ENCODE measurements around the gene OLFM1.
"Not testable (repeated sequence)": the region's sequence is repeated elsewhere in the genome, so short reads cannot be mapped to it uniquely, and the experiment has no call there.

The OLFM1 gene

DNA sequence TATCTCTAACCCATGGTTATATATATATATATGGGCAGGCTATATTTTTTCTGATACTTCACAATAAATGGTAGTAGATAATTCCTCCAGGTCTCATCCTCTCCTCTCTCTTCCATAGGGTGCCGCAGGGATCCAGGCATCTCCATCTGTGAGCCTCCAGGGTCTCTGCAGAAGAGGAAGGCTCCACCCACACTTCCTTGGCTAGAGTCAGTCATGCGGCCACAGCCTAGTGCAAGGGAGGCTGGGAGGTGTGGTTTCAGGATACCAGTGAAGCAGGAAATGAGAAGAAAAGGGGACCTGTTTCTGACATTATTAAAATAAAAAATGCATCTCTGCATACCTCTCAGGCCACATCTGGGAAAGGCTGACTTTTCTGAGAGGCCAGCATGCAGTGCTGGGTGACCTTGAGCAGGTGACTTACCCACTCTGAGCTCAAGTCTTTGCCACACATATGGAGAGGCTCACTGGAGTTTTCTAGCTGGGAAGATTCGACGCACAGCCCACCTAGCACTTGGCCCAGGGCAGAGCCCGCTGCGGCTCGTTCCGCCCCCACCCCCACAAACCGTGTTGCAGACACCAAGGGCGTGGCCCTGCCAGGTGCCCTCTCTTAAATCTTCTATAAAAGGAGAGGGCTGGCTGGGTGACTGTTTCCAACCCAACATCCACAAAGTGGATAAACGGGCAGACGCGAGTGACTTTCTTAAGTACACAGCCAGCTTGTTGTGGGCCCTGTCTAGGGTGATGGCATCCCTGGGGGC lies 47.9 kb downstream of the OLFM1 start:
- no peak for DNase-seq (ENCODE audit: low read depth)

DNA sequence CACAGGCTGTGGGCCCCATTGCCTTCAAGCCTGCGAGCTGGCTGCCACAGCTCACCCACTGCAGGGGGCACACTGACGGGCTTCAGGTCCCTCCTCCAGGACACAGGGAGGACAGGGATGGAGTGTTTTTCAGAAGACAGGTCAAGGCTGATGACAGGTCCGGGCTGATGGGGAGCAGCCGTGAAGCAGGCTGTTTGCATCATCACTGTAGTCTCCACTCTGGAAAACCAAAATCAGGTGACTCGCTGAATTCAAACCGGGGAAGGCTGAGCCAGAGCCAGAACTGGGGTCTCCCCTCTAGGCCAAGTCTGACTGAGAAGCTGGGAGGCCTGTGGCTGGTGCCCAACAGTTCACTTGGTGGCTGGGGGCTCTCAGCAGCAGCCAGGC lies 48.5 kb downstream of the OLFM1 start:
- DNase-seq (ENCODE audit: low read depth): no peak

DNA sequence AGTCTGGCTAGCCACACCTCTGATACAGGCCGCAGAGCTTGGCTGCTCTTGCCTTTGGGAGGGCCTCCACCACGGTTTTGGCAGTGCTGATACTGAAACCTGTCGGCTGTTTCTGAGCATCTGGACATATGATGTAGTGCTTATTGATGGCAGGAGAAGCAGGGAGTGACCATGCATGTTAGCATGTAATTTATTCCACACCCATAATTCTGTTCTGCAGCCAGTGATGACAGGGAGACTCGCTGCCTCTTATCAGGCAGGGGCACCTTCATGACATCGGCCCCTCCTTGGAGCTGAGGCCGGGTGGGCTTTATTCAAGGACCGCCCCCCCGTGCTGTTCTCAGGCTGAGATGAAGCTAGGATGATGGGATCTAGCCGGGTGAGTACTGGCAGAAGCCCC lies 49.0 kb downstream of the OLFM1 start:
- no peak for DNase-seq (ENCODE audit: low read depth)

DNA sequence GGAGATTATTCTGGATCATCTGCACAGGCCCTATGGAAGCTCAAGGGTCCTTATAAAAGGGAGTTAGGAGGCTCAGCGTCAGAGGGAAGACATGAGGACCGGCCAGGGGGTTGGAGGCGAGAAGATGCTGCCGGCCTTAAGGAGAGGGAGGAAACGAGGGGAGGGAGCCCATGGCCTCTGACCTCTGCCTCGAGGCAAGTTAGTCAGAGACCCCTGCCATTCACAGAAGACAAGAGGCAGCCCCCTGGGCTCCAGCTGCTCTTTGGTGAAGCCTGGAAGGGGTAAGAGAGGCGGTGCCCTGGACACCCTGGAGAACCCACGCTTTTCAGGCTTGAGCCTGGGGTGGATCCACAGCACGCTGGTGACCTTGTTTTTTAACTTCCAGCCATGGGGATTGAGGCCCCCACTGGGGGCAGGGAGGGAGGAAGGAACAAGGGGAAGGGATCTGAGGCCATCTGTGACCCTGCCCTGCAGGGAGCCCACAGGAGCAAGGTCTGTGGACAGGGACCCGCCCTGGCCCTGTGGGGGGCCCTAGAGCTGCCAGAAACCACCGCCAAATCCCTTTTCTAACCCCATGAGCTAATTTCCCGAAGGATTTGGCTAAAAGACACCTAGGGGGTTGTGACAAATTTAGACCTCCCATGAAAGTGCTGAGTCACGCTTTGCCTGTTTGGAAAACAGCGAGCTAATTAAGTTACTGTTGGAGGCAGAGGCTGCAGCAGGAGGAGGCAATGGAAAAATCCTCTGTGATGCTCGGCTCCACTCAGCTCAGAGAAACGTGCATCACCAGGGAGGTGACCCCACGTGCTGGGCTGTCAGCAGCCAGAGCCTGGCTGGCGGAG lies 49.7 kb downstream of the OLFM1 start:
- no peak for DNase-seq (ENCODE audit: low read depth)

DNA sequence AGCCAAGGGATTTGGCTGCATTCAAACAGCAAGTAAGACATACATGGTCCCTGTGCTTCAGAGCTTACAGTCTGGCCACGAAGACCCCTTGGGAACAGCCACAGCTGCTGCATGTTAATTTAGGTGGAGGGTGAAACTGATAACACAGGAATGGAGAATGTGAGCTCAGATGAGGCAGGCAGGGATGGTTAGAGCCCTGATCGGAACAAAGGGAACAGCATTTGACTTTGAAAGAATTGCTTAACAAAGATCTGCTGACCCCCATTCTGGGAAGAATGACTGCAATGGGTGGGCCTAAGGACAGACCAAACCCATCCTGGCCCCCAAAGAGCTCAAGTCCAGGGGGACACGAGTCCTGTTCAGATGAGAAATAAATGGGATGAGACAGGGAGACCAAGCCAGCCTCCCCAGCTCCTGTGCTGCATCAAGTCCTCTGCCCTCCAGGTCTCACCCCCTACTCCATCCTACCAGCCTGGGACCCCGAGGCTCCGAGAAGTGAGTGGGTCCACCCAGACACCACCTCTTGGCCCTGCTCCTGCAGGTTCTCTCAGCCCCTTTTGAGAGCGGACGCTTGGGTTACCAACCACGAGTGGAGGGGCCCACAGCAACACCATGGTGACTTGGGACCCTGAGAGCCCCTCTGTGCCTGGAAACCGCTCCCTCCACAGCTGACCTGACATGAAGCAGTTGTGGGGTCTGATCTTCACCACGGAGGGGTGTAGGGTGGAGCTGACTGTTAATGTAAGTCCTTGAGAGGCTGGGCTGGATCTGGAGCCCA lies 50.8 kb downstream of the OLFM1 start:
- DNase-seq (ENCODE audit: low read depth): no peak

DNA sequence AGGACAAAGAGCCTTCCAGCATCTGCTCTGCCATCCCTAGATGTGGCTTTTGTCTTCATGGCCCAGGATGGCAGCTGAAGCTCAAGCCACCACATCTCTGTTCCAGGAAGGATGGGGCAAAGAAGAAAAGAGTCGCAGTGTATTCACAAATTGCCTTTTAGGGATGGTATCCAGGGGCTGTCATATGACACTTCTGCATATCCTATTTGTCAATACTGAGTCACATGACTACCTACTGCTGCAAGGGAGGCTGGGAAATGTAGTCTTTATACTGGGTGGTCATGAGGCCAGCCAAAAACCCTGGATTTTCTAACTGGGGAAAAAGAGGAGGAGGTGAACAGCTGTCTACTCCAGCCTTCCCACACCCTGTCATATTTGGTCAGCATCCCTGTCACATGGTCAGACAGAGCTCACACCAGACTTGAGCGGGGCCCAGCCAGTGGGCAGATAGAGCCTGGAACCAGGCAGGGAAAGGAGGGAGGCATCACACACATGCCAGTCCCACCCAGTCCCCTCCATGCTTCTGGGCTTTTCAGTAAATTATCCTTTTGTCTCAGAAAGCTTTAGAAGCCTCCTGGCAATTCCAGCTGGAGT lies 52.0 kb downstream of the OLFM1 start:
- DNase-seq (ENCODE audit: low read depth): no peak

DNA sequence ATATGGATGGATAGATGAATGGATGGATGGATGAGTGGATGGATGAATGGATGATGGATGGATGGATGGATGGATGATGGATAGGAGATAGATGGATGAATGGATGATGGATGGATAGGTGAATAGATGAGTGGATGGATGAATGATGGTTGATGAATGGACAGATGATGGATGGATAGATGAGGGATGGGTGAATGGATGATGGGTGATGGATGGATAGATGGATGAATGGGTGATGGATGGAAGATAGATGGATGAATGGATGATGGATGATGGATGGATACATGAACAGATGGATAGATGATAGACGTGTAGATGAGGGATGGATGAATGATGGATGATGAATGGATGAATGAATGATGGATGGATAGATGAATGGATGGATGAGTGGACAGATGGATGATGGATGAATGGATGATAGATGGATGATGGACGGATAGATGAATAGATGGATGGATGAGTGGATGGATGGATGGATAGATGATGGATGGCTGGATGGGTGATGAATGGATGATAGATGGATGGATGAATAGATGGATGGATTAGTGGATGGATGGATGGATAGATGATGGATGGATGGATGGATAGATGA lies 53.8 kb downstream of the OLFM1 start:
- no peak for DNase-seq (ENCODE audit: low read depth)

DNA sequence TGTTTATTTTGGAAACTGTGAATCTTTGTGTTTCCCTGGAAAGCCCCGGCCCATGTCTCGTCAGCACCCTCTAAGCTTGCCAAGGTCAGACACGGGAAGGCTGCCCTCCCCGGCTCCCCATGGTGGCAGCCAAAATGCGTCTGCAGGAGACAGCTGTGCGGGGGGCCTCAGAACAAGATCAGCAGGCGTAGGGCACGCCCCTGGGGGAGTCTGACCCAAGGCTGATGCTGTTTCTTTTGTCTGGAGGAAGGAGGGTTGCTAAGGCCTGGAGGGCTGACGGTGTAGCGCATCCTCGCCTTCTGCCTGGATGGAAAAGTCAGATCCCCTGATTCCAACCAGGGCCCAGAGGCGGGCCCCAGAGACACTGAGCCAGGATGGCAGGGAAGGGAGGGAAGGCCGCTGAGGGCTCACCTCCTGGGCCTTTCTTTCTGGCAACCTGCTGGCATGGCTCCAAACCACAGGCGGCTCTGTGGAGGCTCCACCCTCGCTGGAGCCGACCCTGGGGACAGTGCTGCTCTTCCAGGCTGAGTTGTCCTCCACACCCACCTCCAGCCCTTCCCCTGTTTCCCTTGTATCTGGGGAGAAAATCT lies 57.2 kb downstream of the OLFM1 start:
- DNase-seq (ENCODE audit: low read depth): no peak

DNA sequence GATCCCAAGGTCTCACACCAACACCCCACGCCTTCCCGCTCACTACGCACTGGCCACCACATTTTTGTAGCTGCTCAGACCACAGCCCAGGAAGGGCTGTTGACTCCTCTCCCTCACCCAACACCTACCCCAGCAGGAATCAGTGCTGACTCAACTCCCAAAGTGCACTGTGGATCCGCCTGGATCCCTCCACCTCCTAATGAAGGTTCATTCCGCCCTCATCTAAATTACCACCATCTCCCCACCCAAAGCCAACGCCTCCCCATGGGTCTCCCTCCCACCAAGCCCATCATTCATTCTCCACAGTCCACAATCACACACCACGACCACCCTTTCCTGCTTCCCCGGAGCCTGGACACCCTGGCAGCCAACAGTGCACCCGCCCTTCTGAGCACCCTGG lies 57.8 kb downstream of the OLFM1 start:
- no peak for DNase-seq (ENCODE audit: low read depth)

DNA sequence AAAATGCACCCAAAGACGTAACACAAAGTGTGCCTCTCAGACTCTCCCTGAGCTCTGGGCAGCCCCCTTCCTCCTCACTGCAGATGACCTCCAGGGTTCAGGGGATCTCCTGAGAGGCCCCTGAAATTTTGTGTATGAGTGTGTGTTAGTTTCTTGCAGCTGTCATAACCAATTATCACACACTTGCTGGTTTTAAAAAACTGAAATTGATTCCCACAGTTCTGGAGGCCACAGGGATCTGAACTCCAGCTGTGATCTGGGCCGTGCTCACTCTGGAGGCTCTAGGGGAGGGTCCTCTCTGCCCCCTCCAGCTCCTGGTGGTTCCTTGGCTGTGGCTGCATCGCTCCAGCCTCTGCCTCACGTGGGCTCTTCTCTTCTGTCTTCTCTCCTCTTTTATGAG lies 58.8 kb downstream of the OLFM1 start:
- DNase-seq (ENCODE audit: low read depth): no peak

DNA sequence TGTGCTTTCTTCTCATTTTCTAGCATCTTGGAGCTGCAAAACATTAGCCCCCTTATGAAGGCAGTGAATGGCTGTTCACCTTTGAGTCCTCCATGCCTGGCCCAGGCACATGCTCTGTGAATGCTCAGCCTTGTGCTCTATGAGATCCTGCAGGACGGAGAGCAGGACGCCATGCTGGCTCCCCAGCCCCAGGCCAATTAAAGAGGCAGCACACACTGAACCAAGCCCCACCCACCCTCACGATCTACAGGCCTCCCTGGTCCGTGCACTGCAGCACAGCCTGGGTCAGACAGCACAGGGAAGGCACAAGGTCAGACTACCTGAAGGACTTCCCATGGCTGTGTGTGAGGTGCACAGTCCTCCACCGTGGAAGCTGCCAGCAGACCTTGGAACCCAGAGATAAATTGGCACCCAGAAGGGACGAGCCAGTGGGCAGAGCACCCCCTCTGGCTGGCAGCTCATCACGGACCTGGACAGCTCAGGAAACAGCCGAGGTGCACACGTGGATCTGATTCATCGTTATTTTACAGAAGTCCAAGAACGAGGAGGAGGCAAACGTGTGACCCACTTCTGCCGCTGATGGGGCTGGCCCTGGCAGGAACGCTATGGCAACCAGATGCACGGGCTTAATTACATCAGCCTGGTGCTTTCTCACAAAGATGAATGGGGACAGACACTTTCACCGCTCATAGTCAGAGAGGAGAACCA lies 59.5 kb downstream of the OLFM1 start:
- no peak for DNase-seq (ENCODE audit: low read depth)

DNA sequence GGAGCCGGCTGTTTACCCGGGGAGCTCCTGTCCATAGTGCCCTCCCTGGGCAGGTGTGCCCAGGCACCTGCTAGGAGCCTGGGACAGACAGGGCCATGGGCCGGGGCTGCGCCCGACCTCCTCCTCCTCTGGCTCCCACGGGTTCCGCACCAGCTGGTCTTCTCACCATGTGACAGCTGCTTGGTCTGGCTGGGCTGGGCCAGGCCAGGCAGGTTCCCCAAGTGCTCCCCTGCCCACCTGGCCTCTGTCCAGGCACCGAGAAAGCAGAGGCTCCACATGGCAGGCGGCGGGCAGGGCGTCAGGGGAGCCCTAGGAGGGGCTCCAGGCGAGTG lies 60.0 kb downstream of the OLFM1 start:
- DNase-seq (ENCODE audit: low read depth): no peak

DNA sequence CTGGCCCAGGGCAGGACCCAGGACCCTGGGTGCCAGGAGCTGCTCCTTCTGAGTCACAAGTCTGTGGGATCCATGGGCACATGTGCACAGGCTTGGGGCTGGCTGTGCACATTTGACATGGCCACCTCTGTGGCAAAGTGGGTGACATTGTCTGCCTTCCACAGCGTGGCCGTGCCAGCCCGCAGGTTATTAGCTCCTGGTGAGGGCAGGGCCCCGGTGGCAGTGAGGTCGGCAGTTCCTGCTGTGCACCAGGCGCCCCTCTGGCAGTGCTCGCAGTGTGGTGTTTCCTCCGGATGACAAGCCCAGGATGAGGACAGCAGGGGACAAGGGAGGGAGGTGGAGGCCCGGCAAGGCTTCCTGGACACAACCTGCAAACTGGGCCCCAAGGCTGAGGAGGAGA lies 60.5 kb downstream of the OLFM1 start:
- DNase-seq (ENCODE audit: low read depth): no peak

DNA sequence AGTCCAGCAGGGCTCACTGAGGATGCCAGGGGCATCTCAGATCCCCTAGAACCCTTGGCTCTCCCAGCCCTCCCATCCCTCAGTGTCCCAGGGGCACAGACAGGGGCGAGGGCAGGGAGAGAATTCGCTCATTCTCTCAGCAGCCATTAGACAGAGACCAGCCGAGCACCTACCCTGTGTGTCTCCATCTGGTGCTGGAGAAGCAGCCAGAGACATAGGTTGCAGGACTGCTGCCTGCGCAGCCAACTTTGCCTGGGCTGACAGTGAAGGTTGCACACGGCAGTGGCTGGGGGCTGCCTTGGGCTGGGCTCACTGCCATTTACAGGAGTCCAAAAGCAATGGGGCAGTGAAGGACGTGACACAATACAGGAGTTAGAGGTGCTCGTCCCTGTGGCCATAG lies 60.9 kb downstream of the OLFM1 start:
- no peak for DNase-seq (ENCODE audit: low read depth)

DNA sequence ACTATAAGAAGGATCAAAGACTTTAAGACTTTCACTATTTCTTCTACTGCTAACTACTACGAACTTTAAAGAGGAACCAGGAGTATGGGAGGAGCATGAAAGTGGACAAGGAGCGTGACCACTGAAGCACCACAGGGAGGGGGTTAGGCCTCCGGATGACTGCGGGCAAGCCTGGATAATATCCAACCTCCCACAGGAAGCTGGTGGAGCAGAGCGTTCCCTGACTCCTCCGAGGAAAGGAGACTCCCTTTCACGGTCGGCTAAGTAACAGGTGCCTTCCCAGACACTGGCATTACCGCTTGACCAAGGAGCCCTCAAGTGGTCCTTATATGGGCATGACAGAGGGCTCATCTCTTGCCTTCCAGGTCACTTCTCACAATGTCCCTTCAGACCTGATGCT lies 62.4 kb downstream of the OLFM1 start:
- not testable (repeated sequence) for DNase-seq (ENCODE audit: low read depth)

DNA sequence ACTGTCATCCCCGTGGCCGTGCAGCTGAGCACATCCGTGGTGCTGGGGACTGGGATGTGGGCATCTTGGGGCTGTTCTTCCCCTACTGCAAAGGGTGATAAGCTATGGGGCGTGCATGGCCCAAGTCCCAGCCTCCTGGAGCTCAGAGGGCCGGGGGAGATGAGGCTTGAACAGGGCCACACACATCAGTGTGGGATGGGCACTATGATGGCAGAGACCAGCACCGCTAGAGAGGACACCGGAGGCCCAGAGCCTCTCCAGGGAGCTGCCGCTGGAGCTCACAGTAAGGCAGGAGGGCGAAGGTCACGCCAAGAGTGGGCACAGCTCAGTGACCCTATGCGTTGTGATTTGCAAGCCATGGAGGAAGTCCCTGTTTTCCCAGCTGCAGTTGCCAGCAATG lies 63.5 kb downstream of the OLFM1 start:
- DNase-seq (ENCODE audit: low read depth): no peak

DNA sequence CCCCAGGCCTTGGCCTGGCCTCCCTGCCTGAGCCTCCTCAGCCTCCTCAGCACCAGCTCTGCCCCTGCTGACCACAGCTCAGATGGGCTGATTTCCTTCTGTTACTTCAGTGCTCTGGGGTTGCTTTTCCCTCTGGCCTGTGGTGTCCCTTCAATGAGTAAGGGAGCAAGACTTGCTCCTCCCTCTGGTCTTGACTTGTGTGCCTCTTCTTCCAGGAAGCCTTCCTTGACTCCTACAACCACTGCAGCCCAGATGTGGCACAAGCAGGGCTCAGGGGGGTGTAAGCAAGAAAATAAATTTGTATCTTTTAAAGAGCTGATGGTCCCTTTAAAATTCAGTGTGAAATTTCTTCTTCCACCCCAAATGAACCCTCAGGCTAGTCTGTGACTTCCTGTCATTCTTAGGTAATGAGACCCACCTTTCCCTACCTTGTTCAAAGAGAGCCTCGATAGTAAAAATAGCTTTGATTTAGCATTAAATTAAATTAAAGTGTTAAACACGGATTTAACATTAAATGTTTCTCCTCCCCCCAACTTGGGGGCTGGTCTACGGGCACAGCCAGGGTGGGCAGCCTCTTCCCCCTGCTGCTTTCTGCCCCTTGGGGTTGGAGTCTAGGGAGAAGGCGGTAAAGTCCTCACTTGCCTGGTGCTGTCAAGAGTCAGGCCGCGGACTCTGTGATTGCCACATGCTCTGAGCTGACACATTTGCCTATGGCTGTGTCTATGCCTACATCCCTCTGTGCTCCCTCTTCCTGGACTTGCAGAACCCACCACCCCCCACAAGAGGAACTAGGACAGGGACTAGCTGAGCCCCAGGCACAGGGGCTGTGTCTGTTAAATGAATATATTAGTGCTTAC lies 64.5 kb downstream of the OLFM1 start:
- no peak for DNase-seq (ENCODE audit: low read depth)

DNA sequence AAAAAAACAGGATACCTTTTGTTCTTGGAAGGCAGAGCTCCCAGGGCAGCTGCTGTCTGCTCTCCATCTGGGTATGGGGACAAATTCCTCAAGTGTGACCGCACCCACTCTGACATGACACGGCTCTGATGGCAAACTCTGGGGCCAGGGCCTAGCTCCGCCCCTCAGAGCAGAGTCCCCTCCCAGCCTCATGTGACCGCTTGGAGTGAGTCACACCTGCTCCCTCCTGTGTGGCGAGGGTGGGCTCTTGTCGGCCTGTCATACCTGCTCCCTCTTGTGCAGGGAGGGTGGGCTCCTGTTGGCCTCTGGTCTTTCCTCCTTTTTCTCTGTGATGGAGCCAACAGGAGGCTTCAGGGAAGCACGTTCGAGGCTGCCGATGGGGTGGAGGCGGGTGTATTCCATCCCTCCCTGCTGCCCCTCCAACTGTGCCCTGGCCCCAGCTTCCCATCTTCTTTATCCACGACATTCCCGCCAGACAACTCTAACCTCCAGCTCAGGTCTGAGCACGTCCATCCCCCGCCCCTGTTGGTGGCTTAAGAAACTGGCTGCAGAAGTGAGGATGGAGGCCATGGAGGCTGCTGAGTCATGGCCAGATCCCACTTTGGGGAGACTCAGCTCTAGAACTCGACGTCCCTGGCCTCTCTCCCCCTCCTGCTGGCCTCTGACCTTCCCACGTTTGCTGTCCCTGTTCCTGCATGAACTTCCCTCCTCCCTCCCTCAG lies 65.3 kb downstream of the OLFM1 start:
- no peak for DNase-seq (ENCODE audit: low read depth)

DNA sequence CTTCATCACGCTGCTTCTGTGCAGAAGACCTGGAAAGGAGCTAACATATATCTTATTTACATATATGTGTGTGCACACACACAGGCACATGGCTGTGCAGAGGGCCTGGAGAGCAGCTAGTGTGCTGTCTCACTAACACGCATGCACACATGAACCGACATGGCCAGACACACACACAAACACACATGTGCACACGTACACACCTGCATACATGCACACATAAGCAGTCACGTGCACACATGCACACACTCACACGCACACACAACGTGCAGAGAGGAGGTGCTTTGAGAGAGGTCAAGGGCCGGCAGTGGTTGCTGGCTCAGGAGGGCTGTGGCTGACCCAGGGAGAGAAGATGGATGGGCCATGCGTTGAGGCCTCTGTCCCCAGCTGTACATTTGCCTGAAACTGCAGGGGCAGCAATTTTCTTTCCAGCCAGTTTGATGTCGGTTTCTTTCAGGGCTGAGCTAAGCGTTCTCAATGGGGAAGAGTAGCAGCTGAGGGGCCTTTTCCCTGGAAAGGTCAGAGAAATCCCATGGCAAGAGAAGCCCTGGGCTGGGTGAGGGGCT lies 66.7 kb downstream of the OLFM1 start:
- no peak for DNase-seq (ENCODE audit: low read depth)

Measured in EH (cell line).